ENCODE data around the gene LTBP1. TPM values are rescaled to one million over a fixed set of nuclear protein-coding genes. Genes with fewer than 3 reads are reported as not detected.

The LTBP1 gene
- total and polyA plus RNA-seq, 11 donors: 23.5 to 150 (median 102) TPM

- no peak for TF ChIP-seq POLR2A (IDR thresholded peaks at IDR 0.05)
- TF ChIP-seq, protein P1, sequence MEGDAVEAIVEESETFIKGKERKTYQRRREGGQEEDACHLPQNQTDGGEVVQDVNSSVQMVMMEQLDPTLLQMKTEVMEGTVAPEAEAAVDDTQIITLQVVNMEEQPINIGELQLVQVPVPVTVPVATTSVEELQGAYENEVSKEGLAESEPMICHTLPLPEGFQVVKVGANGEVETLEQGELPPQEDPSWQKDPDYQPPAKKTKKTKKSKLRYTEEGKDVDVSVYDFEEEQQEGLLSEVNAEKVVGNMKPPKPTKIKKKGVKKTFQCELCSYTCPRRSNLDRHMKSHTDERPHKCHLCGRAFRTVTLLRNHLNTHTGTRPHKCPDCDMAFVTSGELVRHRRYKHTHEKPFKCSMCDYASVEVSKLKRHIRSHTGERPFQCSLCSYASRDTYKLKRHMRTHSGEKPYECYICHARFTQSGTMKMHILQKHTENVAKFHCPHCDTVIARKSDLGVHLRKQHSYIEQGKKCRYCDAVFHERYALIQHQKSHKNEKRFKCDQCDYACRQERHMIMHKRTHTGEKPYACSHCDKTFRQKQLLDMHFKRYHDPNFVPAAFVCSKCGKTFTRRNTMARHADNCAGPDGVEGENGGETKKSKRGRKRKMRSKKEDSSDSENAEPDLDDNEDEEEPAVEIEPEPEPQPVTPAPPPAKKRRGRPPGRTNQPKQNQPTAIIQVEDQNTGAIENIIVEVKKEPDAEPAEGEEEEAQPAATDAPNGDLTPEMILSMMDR (IDR thresholded peaks at IDR 0.05): no peak
- ATAC-seq (no peak), DNase-seq (no peak)
- H3K36me3 ChIP-seq: peaks cover 0 to 39% (median 4%) of the 10 kb centered on the region in 9 donors
- H3K27ac ChIP-seq: no peak overlapping the region
- H3K4me3 ChIP-seq: no peak overlapping the region
- no peaks in the 10 kb centered on the region for H3K9me3 ChIP-seq
- intact Hi-C loops (cut with DNase I): no loop called here
- WGBS, 4 donors: 94 to 100% (median 95%) methylated on average over 1 of the region's 1 CpG
- no peaks in the 10 kb centered on the region for H3K27me3 ChIP-seq
- H3K4me1 ChIP-seq: peaks cover 0 to 22% (median 13%) of the 10 kb centered on the region in 12 donors
These were observed 275.6 kb downstream of the LTBP1 start for GRCh38 chr2:33222309-33222708.

DNA sequence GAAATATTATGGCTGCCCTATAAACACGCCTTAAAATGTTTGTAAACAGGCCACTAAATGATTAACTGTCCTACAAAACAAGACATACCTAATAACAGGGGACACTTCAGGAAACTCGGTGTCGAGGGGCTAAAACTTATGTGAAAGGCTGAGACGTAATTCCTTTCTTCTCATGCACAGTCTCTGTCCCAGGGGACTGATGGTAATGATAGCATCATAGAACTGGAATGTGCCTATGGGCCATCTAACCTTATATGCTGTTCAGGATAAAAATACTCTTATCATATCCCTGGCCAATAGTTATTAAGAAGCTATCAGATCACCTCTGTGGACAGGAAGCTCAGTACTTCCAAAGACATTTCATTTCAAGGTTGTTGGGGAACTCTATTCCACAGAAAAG, 277.1 kb downstream of the LTBP1 start:
- 65 to 78% (median 75%) methylated on average over 4 of the region's 4 CpGs for WGBS, 4 donors
- H3K36me3 ChIP-seq: peaks cover 0 to 32% (median 4%) of the 10 kb centered on the region in 9 donors
- H3K4me1 ChIP-seq: peaks cover 0 to 19% (median 9%) of the 10 kb centered on the region in 12 donors
- no peak overlapping the region for H3K27ac ChIP-seq
- intact Hi-C loops (cut with DNase I): no loop called here
- ATAC-seq (no peak), DNase-seq (no peak)
- TF ChIP-seq, protein P1 (IDR thresholded peaks at IDR 0.05): no peak
- TF ChIP-seq POLR2A (IDR thresholded peaks at IDR 0.05): no peak
- H3K27me3 ChIP-seq: no peaks in the 10 kb centered on the region
- H3K4me3 ChIP-seq: no peak overlapping the region
- H3K9me3 ChIP-seq: no peaks in the 10 kb centered on the region

GRCh38 chr2:33225350-33225749, 278.6 kb downstream of the LTBP1 start:
- H3K4me1 ChIP-seq: peaks cover 0 to 14% (median 7%) of the 10 kb centered on the region in 12 donors

DNA sequence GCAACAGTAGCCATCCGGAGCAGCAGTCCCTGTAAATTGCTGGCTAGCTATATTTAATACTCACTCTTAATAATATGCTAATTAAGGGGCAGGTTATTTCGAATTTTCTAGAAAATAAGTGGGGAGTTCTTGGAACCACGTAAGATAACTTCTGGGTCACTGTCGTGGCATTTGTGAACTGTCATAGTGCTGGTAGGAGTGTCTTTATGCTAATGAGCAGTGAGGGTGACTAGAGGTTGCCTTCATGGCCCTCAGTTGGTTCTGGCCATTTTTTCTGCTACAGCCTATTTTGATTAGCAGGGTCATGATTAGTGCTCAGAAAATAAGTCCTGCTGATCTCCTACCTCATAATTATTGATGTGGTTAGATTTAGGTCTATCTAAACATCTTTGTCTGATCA, 279.8 kb downstream of the LTBP1 start:
- intact Hi-C loops (cut with DNase I): no loop called here
- H3K4me3 ChIP-seq: no peak overlapping the region
- no peak for DNase-seq
- H3K36me3 ChIP-seq: peaks cover 0 to 28% (median 7%) of the 10 kb centered on the region in 9 donors
- TF ChIP-seq, protein P1 (IDR thresholded peaks at IDR 0.05): no peak
- no peak for TF ChIP-seq POLR2A (IDR thresholded peaks at IDR 0.05)
- no peaks in the 10 kb centered on the region for H3K9me3 ChIP-seq
- whole genome bisulfite sequencing, 4 donors: 75 to 80% (median 76%) methylated on average over 4 of the region's 4 CpGs
- peak overlapping the region in 1 of 12 donors; percentile 4 for H3K27ac ChIP-seq
- H3K4me1 ChIP-seq: peaks cover 0 to 4% (median 0%) of the 10 kb centered on the region in 12 donors
- peak in 1 of 4 donors; percentile 27 for ATAC-seq
- no peaks in the 10 kb centered on the region for H3K27me3 ChIP-seq

More at GRCh38 chr2:33225350-33225749, 278.6 kb downstream of the LTBP1 start:
- no peak for TF ChIP-seq POLR2A (IDR thresholded peaks at IDR 0.05)
- TF ChIP-seq, protein P1 (IDR thresholded peaks at IDR 0.05): no peak
- Histone ChIP-seq H3K27ac (no peak overlapping the region), H3K4me3 (no peak overlapping the region), H3K36me3 (peaks cover 0 to 30% (median 4%) of the 10 kb centered on the region in 9 donors), H3K27me3 (no peaks in the 10 kb centered on the region), H3K9me3 (no peaks in the 10 kb centered on the region)
- WGBS, 4 donors: 90 to 96% (median 94%) methylated on average over 2 of the region's 2 CpGs
- intact Hi-C loops (cut with DNase I): no loop called here
- ATAC-seq (no peak), DNase-seq (no peak)
